ENCODE data around the gene ZNF827. TPM values are rescaled to one million over a fixed set of nuclear protein-coding genes. Genes with fewer than 3 reads are reported as not detected.
A peak's percentile ranks its signal among the peaks of the same experiment; 100 is the strongest.
"Not testable (repeated sequence)": the region's sequence is repeated elsewhere in the genome, so short reads cannot be mapped to it uniquely, and the experiment has no call there.

Gene ZNF827
- total RNA-seq, 2 experiments from 2014 or later = 21.8 to 22.4 TPM

DNA sequence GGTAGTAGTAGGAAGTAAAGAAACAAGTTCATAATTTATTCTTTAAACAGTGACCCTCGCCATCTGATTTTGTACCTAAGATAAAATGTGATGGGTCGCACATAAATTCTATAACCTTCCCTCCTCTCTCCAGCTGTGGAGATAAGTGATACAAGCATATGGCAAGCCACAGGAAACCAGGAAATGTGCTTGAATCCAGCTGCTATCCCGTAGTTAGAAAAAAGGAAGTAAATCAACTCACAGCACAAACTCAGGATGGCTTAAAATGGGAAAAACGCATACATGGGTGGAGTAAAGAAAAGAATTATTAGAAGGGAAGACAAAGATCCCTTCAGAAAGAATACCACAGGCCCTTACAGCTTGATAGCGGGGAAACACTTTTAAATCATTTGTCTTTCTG lies 78.2 kb downstream of the ZNF827 start:
- no peaks in the 10 kb centered on the region for H3K9me3 Mint-ChIP-seq
- H3K27me3 Mint-ChIP-seq = no peaks in the 10 kb centered on the region
- POLR2A ChIA-PET = no interaction called here
- peaks cover 6% of the 10 kb centered on the region for H3K36me3 Mint-ChIP-seq
- ATAC-seq (ENCODE audit: low read depth) (no peak), DNase-seq (no peak)
- no peak overlapping the region for H3K4me3 Mint-ChIP-seq
- peaks cover 3% of the 10 kb centered on the region for H3K4me1 Mint-ChIP-seq
- no peak overlapping the region for H3K27ac Mint-ChIP-seq

DNA sequence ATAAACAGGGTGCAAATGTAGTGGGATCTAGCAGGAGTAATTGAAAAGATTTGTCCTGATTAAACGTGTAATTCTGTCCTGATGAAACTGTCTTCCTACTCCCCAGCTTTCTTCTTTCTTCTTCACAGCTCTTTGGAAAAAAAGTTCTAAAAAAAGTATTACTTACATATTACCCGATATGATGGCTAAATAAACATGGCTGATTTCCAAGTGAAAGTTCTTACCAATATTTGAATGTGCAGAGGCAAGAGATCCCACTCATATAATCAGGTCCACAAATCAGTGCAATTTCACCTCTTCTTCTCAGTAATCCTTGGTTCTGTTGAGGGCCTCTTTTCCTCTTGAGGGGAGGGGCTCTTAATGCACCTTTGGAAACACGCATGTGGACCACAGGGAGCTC lies 78.7 kb downstream of the ZNF827 start:
- Mint-ChIP-seq H3K36me3 (peaks cover 6% of the 10 kb centered on the region), H3K27me3 (no peaks in the 10 kb centered on the region), H3K9me3 (no peaks in the 10 kb centered on the region), H3K4me1 (no peaks in the 10 kb centered on the region), H3K27ac (no peak overlapping the region), H3K4me3 (no peak overlapping the region)
- no peak for DNase-seq
- no peak for ATAC-seq (ENCODE audit: low read depth)
- POLR2A ChIA-PET = no interaction called here

DNA sequence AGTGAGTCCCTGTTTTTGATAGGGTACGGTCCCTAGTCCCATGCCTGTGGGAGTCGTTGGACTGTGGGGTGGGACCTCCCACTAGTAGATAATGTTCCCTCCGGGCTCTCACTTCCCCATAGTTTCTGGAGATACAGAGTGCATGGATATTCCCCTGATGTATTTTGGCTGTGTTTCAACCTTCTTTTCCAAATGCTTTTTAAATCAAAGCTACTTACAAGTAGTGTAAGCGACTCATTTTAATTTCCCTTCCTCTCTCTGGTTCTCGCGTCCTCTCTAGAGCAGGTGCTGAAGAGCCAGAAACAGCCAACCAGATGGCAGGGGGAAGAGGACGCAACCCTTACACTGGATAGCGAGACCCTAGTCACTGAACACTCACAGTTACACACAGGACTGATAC lies 79.2 kb downstream of the ZNF827 start:
- no peak for DNase-seq
- Mint-ChIP-seq H3K4me1 (no peaks in the 10 kb centered on the region), H3K4me3 (no peak overlapping the region), H3K27me3 (no peaks in the 10 kb centered on the region), H3K9me3 (no peaks in the 10 kb centered on the region), H3K27ac (no peak overlapping the region), H3K36me3 (peaks cover 8% of the 10 kb centered on the region)
- ATAC-seq (ENCODE audit: low read depth) = no peak
- POLR2A ChIA-PET = no interaction called here

DNA sequence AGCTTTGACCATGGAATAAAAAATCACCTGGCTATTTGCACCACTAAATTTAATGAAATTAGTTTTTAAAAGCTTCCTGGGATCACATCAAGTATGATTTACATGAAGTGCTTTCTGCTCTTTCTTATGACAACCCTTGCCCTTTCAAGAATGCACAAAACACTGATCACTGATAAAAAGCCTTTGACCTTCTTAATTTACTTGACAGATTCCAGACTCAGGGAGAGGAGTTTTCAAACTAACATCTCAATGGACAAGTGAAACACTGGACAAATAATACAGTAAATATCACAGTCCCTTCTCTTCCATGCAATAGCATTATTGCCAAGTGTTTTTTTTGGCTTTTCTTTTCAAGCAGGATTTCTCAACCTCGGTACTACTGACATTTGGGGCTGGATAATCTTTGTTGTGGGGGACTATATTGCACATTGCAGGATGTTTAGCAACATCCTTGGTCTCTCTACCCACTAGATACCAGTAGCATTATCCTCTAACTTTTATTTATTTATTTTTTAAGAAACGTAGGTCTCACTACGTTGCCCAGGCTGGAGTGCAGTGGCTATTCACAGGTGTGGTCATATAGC lies 86.3 kb downstream of the ZNF827 start:
- Mint-ChIP-seq H3K27ac (no peak overlapping the region), H3K9me3 (no peaks in the 10 kb centered on the region), H3K36me3 (peaks cover 7% of the 10 kb centered on the region), H3K4me1 (peaks cover 10% of the 10 kb centered on the region), H3K27me3 (no peaks in the 10 kb centered on the region), H3K4me3 (no peak overlapping the region)
- POLR2A ChIA-PET = no interaction called here
- DNase-seq = no peak
- no peak for ATAC-seq (ENCODE audit: low read depth)

DNA sequence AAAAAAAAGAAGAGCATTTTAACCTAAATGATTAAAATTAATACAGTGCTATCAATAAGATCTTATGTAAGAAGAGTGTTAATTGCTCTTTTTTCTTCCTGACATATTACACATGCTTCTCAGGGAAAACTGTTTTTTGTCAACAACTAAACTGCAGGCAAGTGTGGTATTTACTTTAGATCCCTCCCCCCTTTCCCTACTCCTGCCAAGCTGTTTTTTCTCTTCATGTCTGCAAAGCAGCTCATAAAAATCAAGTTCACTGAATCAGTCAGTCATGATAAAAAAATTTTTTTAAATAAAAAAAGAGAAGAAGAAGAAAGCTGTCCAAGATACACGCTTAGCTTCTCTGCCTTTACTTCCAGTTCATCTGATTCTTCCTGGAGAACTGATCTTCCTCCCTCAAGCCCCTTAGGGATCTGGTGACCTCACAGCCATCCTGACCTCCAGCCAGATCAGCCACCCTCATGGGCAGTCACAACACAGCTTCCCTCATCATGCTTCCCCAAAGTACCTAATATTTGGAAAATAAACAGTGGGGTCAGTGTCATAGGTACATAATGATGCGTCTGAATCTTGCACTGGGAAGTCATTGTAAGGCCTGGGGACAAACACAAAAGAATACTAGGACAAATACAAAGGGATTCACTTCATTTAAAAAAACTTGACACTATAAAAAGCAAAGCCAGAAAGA lies 87.0 kb downstream of the ZNF827 start:
- ATAC-seq (ENCODE audit: low read depth) = no peak
- Mint-ChIP-seq H3K36me3 (peaks cover 7% of the 10 kb centered on the region), H3K9me3 (no peaks in the 10 kb centered on the region), H3K27ac (no peak overlapping the region), H3K27me3 (no peaks in the 10 kb centered on the region), H3K4me1 (peaks cover 10% of the 10 kb centered on the region), H3K4me3 (no peak overlapping the region)
- no peak for DNase-seq
- POLR2A ChIA-PET = no interaction called here

DNA sequence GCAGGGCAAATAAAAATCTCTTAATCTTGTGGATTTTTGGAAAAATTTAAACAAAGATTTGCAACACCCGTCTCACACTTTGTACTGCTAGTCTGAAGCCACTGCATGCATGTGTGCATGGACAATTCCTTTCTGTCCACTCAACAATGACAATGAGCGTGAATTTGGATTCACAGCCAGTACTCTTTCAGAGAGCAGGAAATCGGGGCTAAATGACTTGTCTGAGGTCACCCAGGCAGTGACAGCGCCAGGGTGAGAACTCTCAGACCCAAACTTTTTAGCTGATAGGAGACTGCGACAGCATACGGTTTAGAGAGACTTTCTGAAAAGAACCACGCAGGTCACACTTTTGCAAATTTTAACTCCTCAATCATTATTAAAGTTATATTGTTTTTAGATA lies 90.9 kb downstream of the ZNF827 start:
- Mint-ChIP-seq H3K27me3 (no peaks in the 10 kb centered on the region), H3K27ac (no peak overlapping the region), H3K9me3 (no peaks in the 10 kb centered on the region), H3K4me1 (peaks cover 26% of the 10 kb centered on the region), H3K4me3 (no peak overlapping the region), H3K36me3 (peaks cover 16% of the 10 kb centered on the region)
- POLR2A ChIA-PET = no interaction called here
- ATAC-seq (ENCODE audit: low read depth) (no peak), DNase-seq (no peak)

DNA sequence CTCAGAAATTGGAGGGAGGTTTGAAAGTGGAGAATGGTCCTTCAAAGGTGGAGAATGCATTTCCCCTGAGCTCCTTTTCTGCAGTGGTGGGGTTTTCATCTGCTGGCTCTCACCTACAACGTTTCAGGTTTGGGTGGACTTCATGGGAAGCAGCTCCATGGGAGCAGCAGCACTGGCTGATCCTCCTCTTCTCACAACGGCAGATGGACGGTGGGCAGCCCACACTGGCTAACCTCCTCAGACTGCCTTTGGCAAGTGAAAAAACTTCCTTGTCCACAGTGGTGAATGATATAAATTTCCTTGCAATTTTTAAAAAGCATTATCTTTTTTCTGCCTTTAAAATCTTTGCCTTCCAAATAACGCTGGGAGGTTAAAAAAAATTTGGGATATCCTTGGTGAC lies 93.5 kb downstream of the ZNF827 start:
- H3K4me1 Mint-ChIP-seq = peaks cover 26% of the 10 kb centered on the region
- H3K27me3 Mint-ChIP-seq = no peaks in the 10 kb centered on the region
- H3K36me3 Mint-ChIP-seq = peaks cover 23% of the 10 kb centered on the region
- POLR2A ChIA-PET = no interaction called here
- H3K9me3 Mint-ChIP-seq = no peaks in the 10 kb centered on the region
- DNase-seq (no peak), ATAC-seq (ENCODE audit: low read depth) (no peak)
- no peak overlapping the region for H3K4me3 Mint-ChIP-seq
- peak overlapping the region; percentile 16 for H3K27ac Mint-ChIP-seq

DNA sequence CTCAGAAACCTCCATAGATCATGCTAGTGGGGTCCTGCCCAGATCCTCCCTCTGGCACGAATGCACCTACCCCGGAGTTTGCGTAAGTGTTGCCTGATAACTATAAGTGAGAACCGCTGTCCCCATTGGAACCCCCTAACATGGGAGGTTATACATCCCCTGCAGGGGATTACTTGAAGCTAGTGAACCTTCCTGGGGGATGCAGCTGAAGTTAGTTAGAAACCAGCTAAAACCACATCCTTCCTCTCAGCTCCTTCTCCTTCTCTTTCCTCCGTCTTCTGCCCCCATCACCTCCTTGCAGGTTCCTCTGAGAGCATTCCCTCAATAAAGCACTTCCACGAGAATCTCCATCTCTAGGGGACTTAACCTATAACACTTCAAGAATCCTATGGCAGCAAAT lies 95.0 kb downstream of the ZNF827 start:
- Mint-ChIP-seq H3K9me3 (no peaks in the 10 kb centered on the region), H3K4me1 (peaks cover 27% of the 10 kb centered on the region), H3K36me3 (peaks cover 22% of the 10 kb centered on the region), H3K27me3 (no peaks in the 10 kb centered on the region), H3K4me3 (peak overlapping the region; percentile 63), H3K27ac (peak overlapping the region; percentile 64)
- no peak for DNase-seq
- POLR2A ChIA-PET = interaction anchor here (0.9 kb wide), 1 partner anchor 95 kb away, joined by 5 read pairs; the partner anchor contains the start of gene ZNF827
- ATAC-seq (ENCODE audit: low read depth) = no peak

DNA sequence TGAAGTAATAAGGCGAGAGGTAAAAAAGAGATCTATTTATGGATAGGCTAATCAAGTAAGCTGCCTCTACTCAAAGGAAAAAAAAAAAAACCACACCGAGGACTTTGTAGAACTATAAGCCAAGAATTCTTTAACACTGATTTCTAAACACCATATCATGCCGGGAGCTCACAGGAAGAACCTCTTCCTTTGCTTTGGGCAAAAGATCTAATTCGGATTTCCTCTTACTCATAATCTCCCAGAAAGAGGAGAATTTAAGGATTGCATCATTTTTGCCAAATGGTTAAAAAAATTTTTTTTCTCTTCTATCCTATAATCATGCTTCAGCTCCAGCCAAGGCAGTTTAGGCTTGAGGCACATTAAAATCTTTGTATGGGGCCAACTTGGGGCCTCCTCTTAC lies 95.5 kb downstream of the ZNF827 start:
- ATAC-seq (ENCODE audit: low read depth) = no peak
- H3K4me1 Mint-ChIP-seq = peaks cover 27% of the 10 kb centered on the region
- H3K4me3 Mint-ChIP-seq = peak overlapping the region; percentile 38

DNA sequence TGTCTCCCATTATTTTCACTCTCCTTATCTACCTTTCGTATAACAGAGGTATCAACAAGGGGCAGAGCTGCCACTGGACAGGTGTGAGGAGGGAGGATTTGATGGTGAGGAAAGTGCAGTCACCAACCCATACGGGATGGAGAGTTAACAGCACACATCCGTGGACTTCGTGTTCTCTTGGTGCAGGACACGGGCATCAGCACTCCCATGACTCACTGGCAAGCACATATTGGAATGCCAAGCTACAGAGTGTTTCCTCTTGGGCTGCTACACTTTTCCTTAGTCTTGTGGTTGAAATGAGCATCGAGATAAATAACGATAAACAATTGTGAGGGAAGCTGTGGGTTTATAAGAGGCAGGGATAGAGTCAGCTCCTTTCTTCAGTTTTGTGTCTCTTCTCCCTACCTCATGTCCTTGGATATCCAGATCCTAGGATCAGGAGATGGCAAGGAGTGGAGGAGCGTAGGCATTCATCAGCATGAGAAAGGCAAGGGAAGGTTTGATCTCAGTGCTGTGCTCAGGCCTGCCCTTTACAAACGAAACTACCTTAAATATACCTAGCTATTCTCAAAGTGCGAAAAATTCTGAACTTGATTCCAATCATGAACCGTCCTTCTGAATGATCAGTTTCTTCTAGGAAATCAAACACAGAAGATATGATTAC lies 96.3 kb downstream of the ZNF827 start:
- Mint-ChIP-seq H3K4me1 (peaks cover 27% of the 10 kb centered on the region), H3K9me3 (no peaks in the 10 kb centered on the region), H3K4me3 (no peak overlapping the region), H3K27me3 (no peaks in the 10 kb centered on the region), H3K36me3 (peaks cover 25% of the 10 kb centered on the region), H3K27ac (no peak overlapping the region)
- POLR2A ChIA-PET = no interaction called here
- DNase-seq (no peak), ATAC-seq (ENCODE audit: low read depth) (no peak)

More for the DNA sequence above, 95.5 kb downstream of the ZNF827 start:
- Mint-ChIP-seq H3K36me3 (peaks cover 22% of the 10 kb centered on the region), H3K9me3 (no peaks in the 10 kb centered on the region), H3K27ac (no peak overlapping the region), H3K27me3 (no peaks in the 10 kb centered on the region)
- POLR2A ChIA-PET = interaction anchor here (0.9 kb wide), 1 partner anchor 96 kb away, joined by 5 read pairs; the partner anchor contains the start of gene ZNF827
- DNase-seq = no peak

DNA sequence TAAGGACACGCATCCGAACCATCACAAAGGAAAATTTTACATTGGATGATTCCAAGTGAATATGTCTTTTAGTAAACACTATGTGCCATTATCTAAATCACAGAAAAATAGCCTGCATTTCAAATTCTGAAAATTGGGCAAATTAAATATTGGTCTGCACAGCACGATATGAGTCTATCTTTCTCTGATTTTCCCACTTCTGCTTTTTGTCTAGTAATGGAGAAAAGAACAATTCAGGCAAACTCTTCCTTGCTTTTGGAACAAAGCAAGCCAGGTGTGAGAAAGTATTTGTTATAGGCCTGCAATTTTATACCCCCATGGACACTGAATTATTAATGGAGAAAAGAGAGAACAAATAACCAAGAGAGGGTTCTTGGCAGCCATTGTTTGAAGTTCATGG lies 97.8 kb downstream of the ZNF827 start:
- H3K4me3 Mint-ChIP-seq = no peak overlapping the region
- ATAC-seq (ENCODE audit: low read depth) (no peak), DNase-seq (no peak)
- POLR2A ChIA-PET = no interaction called here
- H3K27me3 Mint-ChIP-seq = no peaks in the 10 kb centered on the region
- no peaks in the 10 kb centered on the region for H3K9me3 Mint-ChIP-seq
- peaks cover 27% of the 10 kb centered on the region for H3K36me3 Mint-ChIP-seq
- no peak overlapping the region for H3K27ac Mint-ChIP-seq
- H3K4me1 Mint-ChIP-seq = peaks cover 24% of the 10 kb centered on the region

DNA sequence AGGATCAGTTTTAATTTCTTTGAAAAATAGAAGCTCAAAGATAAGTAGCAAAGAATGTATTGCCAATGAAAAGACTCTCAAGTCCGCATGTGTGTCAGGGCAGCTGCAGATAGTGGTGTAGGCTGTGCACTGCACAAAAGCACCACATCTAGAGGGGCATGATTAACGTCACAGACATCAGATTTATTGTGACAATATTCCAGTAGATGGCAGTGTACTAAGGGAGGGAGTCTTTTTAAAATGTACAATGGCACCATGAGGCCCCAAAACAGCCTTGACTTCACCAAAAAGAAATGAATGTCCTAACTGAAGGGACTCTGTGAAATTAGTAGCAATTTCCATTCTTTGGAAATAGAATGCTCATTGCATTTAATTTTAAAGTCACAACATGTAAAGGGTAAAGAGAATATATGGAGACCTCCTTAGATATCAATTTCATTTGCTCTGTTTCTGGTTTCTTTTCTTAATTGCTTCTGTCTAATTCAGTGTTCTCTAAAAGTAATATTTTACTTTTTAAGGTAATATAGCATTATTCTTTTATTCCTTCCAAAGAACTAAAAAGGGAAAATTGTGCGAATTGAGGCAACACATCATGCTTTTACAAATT lies 98.4 kb downstream of the ZNF827 start:
- no peak for DNase-seq
- Mint-ChIP-seq H3K36me3 (peaks cover 25% of the 10 kb centered on the region), H3K9me3 (no peaks in the 10 kb centered on the region), H3K4me1 (peaks cover 24% of the 10 kb centered on the region), H3K27ac (no peak overlapping the region), H3K4me3 (no peak overlapping the region), H3K27me3 (no peaks in the 10 kb centered on the region)
- ATAC-seq (ENCODE audit: low read depth) = peak; percentile 92
- POLR2A ChIA-PET = no interaction called here

DNA sequence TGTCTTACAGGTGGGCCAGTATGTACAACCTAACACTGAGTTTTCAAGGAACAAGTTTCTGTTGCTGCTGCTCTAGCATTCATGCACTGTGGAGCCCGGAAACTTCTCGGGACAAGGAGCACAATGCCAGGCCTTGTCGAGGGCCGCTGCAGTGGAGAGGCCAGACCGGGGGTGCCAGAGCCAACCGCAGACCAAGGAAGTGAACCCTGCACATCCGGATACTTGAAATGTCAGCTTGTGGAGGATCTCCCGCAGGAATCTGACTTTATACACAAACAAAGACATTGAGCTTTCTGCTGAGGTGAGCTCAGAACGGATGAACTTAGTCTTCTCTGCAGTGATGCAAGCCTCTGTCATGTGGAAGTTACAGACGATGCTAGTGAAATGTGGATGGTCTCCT lies 99.5 kb downstream of the ZNF827 start:
- H3K4me3 Mint-ChIP-seq = no peak overlapping the region
- H3K27ac Mint-ChIP-seq = no peak overlapping the region
- POLR2A ChIA-PET = no interaction called here
- peaks cover 19% of the 10 kb centered on the region for H3K4me1 Mint-ChIP-seq
- no peak for ATAC-seq (ENCODE audit: low read depth)
- no peaks in the 10 kb centered on the region for H3K9me3 Mint-ChIP-seq
- no peak for DNase-seq
- H3K36me3 Mint-ChIP-seq = peaks cover 18% of the 10 kb centered on the region
- no peaks in the 10 kb centered on the region for H3K27me3 Mint-ChIP-seq

DNA sequence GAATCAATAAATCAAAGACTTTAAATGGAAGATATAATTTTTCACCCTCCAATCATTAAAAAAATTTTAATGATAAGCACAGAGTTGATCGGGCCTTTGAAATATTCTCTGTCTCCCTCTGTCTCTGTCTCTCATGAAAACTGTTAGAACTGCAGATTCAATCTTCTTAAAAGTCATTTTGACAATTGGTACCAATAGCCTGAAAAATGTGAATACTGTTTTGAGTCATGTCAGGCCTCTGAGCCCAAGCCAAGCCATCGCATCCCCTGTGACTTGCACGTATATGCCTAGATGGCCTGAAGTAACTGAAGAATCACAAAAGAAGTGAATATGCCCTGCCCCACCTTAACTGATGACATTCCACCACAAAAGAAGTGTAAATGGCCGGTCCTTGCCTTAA lies 106.2 kb downstream of the ZNF827 start:
- POLR2A ChIA-PET; H3K4me3 Mint-ChIP-seq; ATAC-seq (ENCODE audit: low read depth); H3K27me3 Mint-ChIP-seq; H3K9me3 Mint-ChIP-seq; H3K27ac Mint-ChIP-seq; DNase-seq: not testable (repeated sequence)
- Mint-ChIP-seq H3K4me1 (peaks cover 23% of the 10 kb centered on the region), H3K36me3 (peaks cover 27% of the 10 kb centered on the region)
